HUES6 (cell line): ENCODE results near the gene SHROOM1.

Source experiments
- H3K27ac ChIP-seq: 2 replicates; pipeline ENCODE4 v1.7.0; 2013; ENCODE audit warnings: low read depth, mild to moderate bottlenecking, low read length, inconsistent platforms
- H3K27me3 ChIP-seq: 2 replicates; pipeline ENCODE4 v1.6.1; 2013; ENCODE audit warnings: low read length; ENCODE audit not compliant: control insufficient read depth, insufficient read depth
- H3K36me3 ChIP-seq: 2 replicates; pipeline ENCODE4 v1.6.1; 2013; ENCODE audit warnings: low read length; ENCODE audit not compliant: control insufficient read depth, insufficient read depth
- H3K4me1 ChIP-seq: 2 replicates; pipeline ENCODE4 v1.6.1; 2013; ENCODE audit warnings: low read length; ENCODE audit not compliant: control insufficient read depth, insufficient read depth
- H3K4me3 ChIP-seq: 2 replicates; pipeline ENCODE4 v1.5.1; 2013; ENCODE audit warnings: low read depth, low read length
- H3K9ac ChIP-seq: one replicate; pipeline ENCODE4 v1.6.1; 2013; ENCODE audit warnings: mild to moderate bottlenecking, low read length
- H3K9me3 ChIP-seq: 2 replicates; pipeline ENCODE4 v1.6.1; 2013; ENCODE audit warnings: low read depth, low read length; ENCODE audit not compliant: control insufficient read depth, insufficient read depth

Gene SHROOM1

DNA sequence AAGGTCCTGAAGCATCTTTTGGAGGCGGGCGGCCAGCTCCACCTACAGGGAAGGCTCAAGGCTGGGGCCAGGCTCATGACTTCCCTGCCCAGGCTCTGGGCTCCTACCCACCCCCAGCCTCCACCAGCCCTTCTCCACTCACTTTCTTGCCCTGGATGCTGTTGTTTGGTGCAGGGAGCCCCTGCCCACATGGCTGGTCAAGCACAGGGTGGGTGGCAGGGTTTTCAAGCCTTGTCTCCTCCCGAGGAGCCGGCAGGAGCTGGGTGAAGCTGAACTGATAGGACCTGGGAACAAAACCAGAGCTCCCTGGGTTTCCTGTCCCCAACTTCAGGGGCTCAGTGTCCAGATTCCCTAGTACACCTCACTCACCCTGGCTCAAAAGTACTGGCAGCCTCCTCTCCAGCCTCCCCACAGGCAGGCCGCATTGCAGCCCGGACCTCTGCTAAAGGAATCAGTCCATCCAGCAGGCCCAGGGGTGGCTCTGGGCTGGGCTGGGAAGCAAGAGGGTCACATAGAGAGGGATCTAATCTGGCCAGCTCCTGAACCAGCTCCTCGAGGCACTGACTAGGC is 6.9 kb downstream of the SHROOM1 start:
- H3K27me3 ChIP-seq: peaks cover 60% of the 10 kb centered on the region
- no peak overlapping the region; the same call in 1 of the 2 replicates for H3K27ac ChIP-seq
- H3K36me3 ChIP-seq: no peaks in the 10 kb centered on the region
- peak overlapping the region; percentile 37 for H3K9ac ChIP-seq
- peak overlapping the region; percentile 42 for H3K4me3 ChIP-seq
- peaks cover 26% of the 10 kb centered on the region for H3K4me1 ChIP-seq
- H3K9me3 ChIP-seq: no peaks in the 10 kb centered on the region

DNA sequence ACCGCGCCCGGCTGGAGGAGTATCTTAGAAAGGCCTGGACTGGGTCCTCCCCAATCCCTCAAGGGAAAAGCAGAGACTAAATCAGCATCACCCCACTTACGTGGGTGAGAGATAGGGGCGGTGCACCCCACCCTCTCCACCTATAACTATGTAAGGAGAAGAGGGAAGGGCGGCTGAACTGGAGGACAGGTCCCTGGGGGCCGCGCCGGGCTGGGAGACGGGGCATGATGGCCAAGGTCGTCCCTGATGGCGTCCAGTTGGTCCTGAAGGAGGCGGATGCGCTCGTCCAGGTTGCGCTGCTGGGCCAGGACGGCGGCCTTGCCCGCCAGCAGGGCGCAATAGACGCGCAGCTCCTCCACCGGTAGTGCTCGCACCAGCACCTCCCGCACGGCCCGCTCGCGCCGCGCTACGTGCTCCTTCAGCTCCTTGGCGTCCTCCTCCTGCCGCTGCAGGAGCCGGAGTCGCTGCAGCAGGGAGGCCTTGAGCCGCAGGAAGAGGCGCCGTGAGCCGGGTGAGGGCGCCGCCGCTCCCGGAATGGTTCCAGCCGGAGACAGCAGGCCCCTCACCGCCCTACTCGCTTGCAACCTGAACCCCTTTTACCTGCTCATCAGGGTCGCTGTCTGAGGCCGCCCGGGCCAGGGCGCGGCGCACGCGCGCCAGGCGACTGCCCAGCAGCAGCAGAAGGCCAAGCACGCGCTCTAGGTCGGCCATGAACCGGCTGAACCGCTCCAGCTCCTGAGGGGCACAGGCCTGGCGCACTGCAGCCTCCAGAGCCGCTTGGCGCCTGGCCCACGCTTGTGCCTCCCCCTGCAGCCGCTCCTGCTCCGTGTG is 7.6 kb downstream of the SHROOM1 start:
- peak overlapping the region; percentile 37 for H3K9ac ChIP-seq
- H3K4me3 ChIP-seq: peak overlapping the region; percentile 42
- H3K36me3 ChIP-seq: no peaks in the 10 kb centered on the region
- H3K4me1 ChIP-seq: peaks cover 26% of the 10 kb centered on the region
- H3K27ac ChIP-seq: no peak overlapping the region; the same call in 1 of the 2 replicates
- peaks cover 56% of the 10 kb centered on the region for H3K27me3 ChIP-seq
- H3K9me3 ChIP-seq: no peaks in the 10 kb centered on the region

DNA sequence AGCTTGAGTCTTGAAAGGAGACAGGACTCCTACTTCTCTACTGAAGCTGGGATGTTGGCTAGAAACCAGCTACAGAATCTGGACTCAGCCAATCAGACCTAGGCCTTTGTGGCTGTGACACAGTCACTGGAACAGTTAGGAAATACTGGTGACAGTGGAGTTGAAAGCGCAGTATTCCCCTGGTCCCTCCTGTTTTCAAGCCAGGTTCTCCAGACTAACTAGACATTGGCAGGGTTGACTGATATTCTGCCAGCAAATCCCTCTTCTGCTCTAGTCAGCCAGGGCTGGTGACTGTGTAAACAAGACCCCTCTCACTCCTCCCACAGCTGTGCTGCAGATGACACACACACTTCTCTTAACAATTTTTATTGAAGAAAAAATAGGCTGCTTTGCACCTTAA is 8.7 kb downstream of the SHROOM1 start:
- Histone ChIP-seq H3K4me3 (no peak overlapping the region), H3K36me3 (no peaks in the 10 kb centered on the region), H3K4me1 (peaks cover 26% of the 10 kb centered on the region), H3K9me3 (no peaks in the 10 kb centered on the region), H3K27ac (no peak overlapping the region), H3K9ac (no peak overlapping the region), H3K27me3 (peaks cover 45% of the 10 kb centered on the region)

DNA sequence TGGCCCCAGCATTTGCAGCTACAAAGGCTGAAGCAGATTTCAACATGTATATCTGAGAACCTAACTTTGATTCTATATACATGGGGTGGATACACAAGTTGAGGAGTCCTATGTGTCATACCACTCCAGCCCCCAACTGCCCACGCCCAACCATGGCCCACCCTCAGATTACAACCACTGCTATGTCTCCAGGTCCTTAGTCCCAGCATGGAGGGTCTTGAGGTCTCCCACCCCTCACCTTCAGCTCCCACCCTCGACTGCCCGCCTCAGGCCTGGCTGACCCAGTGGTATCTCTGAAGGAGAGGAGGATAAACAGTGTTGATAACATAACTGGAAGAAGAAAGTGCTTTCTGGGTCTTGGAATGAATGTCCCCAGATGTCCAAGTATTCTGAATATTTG is 9.1 kb downstream of the SHROOM1 start:
- Histone ChIP-seq H3K27me3 (peaks cover 44% of the 10 kb centered on the region), H3K27ac (no peak overlapping the region), H3K9me3 (no peaks in the 10 kb centered on the region), H3K4me1 (peaks cover 22% of the 10 kb centered on the region), H3K9ac (no peak overlapping the region), H3K36me3 (no peaks in the 10 kb centered on the region), H3K4me3 (no peak overlapping the region)

DNA sequence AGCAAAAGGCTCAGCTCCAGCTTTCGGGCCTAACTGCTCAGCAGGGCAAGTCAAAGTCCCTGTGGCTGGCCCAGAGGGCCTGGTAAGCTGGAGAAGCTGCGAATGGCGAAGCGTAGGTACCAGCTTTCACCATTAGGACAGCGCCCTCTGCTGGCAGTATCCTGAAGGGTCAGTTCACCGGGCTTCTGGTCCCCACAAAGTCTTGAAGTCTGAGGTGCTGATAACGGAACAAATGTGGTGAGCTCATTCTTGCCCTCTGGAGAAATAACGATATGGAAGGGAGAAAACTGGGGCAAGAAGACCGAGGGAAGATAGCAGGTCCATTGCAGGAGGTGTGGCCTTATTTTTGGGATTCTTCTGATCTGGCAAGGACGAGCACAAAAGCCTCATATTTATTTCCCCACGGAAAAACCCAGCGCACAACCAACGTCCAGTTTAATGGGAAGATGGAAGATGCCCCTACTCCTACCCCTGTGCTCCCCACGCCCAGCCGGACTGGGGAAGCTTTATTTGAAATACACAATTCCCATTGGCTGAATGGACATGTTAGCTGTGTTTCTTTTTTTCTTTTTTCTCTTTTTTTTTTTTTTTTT is 10.2 kb downstream of the SHROOM1 start:
- no peaks in the 10 kb centered on the region for H3K36me3 ChIP-seq
- no peaks in the 10 kb centered on the region for H3K9me3 ChIP-seq
- peaks cover 44% of the 10 kb centered on the region for H3K27me3 ChIP-seq
- peaks cover 16% of the 10 kb centered on the region for H3K4me1 ChIP-seq
- H3K27ac ChIP-seq: no peak overlapping the region
- H3K4me3 ChIP-seq: no peak overlapping the region
- H3K9ac ChIP-seq: no peak overlapping the region

DNA sequence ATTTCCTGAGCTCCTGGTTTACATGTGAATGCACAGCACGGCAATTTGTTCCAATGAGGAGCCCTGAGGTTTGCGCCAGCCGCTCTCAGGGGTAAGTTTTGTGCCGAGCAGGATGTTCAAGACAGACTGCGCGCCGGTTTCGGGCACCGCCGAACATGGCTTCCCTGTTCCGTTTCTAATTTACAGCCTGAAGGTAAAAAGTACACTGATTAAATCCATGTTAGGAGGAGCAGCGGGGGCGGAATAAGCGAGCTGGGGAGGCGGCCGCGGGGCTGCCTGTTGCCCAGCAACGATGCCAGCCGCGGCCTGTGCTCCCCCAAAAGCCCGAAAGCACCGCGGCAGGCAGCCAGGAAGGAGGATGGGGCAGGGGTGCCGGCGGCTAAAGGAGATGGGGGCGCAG is 11.0 kb downstream of the SHROOM1 start:
- Histone ChIP-seq H3K4me1 (peaks cover 9% of the 10 kb centered on the region), H3K36me3 (no peaks in the 10 kb centered on the region), H3K9ac (no peak overlapping the region), H3K27ac (no peak overlapping the region), H3K4me3 (no peak overlapping the region), H3K27me3 (peaks cover 44% of the 10 kb centered on the region), H3K9me3 (no peaks in the 10 kb centered on the region)

DNA sequence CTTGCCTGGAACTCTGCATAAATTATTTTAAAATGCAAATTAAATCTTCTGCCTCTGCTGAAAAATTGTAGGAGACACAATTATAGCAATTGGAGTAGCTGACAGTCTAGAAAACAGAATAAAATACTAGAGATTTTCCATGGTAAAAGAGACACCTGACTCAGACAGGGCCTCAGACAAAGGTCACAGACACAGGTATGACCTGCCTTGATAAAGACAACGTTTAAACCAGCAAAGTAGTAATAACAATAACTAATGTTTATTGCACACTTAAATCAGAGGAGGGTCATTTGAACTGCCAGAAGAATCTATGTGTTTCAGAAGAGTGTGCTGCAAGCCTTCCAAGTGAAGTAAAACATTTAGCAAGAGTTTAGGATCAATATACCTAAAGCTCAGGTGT is 13.4 kb downstream of the SHROOM1 start:
- Histone ChIP-seq H3K4me3 (no peak overlapping the region), H3K27me3 (peaks cover 58% of the 10 kb centered on the region), H3K9ac (no peak overlapping the region), H3K27ac (no peak overlapping the region), H3K4me1 (no peaks in the 10 kb centered on the region; the same call in 1 of the 2 replicates), H3K36me3 (no peaks in the 10 kb centered on the region), H3K9me3 (no peaks in the 10 kb centered on the region)

DNA sequence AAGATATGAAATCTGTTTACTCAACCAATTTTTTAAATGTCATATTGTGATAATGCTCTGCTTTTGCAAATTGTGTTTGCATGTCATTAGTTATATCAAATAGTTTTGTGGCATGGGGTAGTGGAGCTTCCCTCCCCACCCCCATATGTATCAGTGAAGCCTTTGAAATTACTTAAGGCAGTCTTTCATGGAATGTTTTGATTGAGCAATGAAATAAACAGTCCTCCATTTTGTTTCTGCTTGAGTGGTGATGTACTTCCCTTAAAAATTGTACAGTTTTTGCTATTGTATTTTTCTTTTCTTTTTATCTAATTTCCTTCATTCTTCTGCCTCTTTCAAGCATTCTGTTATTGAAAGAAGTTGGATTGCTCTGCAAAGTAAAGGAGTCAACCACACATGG is 13.9 kb downstream of the SHROOM1 start:
- no peaks in the 10 kb centered on the region; the same call in 1 of the 2 replicates for H3K4me1 ChIP-seq
- no peaks in the 10 kb centered on the region for H3K36me3 ChIP-seq
- peaks cover 60% of the 10 kb centered on the region for H3K27me3 ChIP-seq
- no peak overlapping the region for H3K9ac ChIP-seq
- no peak overlapping the region for H3K27ac ChIP-seq
- H3K4me3 ChIP-seq: no peak overlapping the region
- no peaks in the 10 kb centered on the region for H3K9me3 ChIP-seq

DNA sequence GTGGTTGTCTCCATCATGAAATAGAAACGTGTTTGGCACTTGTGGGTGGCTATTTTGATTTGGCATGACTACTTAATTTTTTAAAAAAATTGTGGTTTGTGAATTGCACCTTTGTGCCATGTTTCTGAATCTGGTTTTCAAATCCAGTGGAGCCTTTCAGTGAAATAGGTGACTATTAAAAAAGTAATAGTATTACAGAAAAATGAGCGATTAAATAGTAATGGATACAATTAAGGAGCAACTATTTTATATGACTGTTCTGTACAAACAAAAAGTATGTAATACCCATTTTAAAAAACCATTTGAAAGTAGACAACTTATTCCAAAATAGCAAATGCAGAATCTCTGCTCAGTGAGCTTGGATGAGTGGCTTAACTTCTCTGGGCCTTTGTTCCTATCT is 14.4 kb downstream of the SHROOM1 start:
- Histone ChIP-seq H3K36me3 (no peaks in the 10 kb centered on the region), H3K9ac (no peak overlapping the region), H3K27me3 (peaks cover 63% of the 10 kb centered on the region), H3K4me1 (no peaks in the 10 kb centered on the region; the same call in 1 of the 2 replicates), H3K4me3 (no peak overlapping the region), H3K9me3 (no peaks in the 10 kb centered on the region), H3K27ac (no peak overlapping the region)

DNA sequence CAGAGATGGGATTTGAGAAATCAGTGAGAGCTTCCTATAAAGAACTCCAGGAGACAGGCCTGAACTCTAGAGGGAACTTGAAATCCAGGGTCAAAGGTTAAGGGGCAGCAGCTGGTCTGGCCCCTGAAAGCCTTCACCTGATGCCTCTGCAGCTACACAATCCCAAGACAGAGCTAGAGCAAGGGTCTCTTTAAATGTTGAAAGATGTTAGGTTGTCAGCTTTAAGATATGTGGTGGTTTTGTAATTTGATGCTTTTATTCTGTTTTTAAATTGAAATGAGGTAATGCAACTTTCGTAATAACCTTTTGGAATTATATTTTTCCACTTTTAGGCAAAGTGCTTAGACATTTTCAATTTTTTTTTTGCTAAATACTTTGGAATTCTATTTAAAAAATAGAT is 15.0 kb downstream of the SHROOM1 start:
- Histone ChIP-seq H3K27me3 (peaks cover 68% of the 10 kb centered on the region), H3K9ac (no peak overlapping the region), H3K4me3 (no peak overlapping the region), H3K4me1 (no peaks in the 10 kb centered on the region; the same call in 1 of the 2 replicates), H3K36me3 (no peaks in the 10 kb centered on the region), H3K27ac (no peak overlapping the region), H3K9me3 (no peaks in the 10 kb centered on the region)
